NCI-H2196 treated with DMSO at 0.1 percent for 48 hours (cell line): Measurements from ENCODE around the gene PPP1R1B.

Source experiments
- DNase-seq: peaks from one replicate; lab custom pipeline; 2025; ENCODE audit not compliant: unreplicated experiment; lab: John Stamatoyannopoulos, UW

PPP1R1B gene

GRCh38 chr17:39614545-39615157 lies 12.1 kb upstream of the PPP1R1B start:
- no peak for DNase-seq

GRCh38 chr17:39615434-39615833 lies 11.3 kb upstream of the PPP1R1B start:
- DNase-seq: no peak

- no peak for DNase-seq
These were observed 9.7 kb upstream of the PPP1R1B start for GRCh38 chr17:39617100-39617445.

GRCh38 chr17:39617446-39618245 lies 9.1 kb upstream of the PPP1R1B start:
- peak; percentile 44 for DNase-seq

- no peak for DNase-seq
These were observed 8.4 kb upstream of the PPP1R1B start for GRCh38 chr17:39618246-39618913.

- no peak for DNase-seq
These were observed 7.6 kb upstream of the PPP1R1B start for GRCh38 chr17:39618956-39619785.

- no peak for DNase-seq
These were observed 7.0 kb upstream of the PPP1R1B start for GRCh38 chr17:39619786-39620101.

- DNase-seq: peak; percentile 43
These were observed 5.0 kb upstream of the PPP1R1B start for GRCh38 chr17:39621523-39622379.

GRCh38 chr17:39622380-39623006 lies 4.3 kb upstream of the PPP1R1B start:
- DNase-seq: no peak

- DNase-seq: peak; percentile 33
These were observed 3.3 kb upstream of the PPP1R1B start for GRCh38 chr17:39623356-39623950.

GRCh38 chr17:39624313-39624712 lies 2.4 kb upstream of the PPP1R1B start:
- DNase-seq: no peak

GRCh38 chr17:39625198-39625785 lies 1.5 kb upstream of the PPP1R1B start:
- no peak for DNase-seq

GRCh38 chr17:39627047-39627711 lies 427 bp downstream of the PPP1R1B start:
- no peak for DNase-seq

GRCh38 chr17:39627712-39628516 lies 1.2 kb downstream of the PPP1R1B start:
- DNase-seq: no peak

GRCh38 chr17:39628655-39629493 lies 2.1 kb downstream of the PPP1R1B start:
- DNase-seq: no peak

GRCh38 chr17:39629494-39629880 lies 2.7 kb downstream of the PPP1R1B start:
- no peak for DNase-seq

GRCh38 chr17:39629898-39630297 lies 3.1 kb downstream of the PPP1R1B start:
- no peak for DNase-seq
